SK-MEL-5 (cell line): ENCODE data around the gene CORO6. TPM values are rescaled to one million over a fixed set of nuclear protein-coding genes. Genes with fewer than 3 reads are reported as not detected.

Experiments
- DNase-seq: peaks from one replicate; pipeline ENCODE4 v3.0.0-alpha.2; 2016; ENCODE audit warnings: low read depth, low spot score
- in situ Hi-C: cut with HindIII; loops from 2 replicates; pipeline ENCODE4 v1.10.0; 2016; ENCODE audit warnings: low sequenced_read_pairs, high pct_unique_total_duplicates, low pct_unique_long_range_greater_than_20kb
- total RNA-seq: library from RNA; depleted of rRNA; stranded (reverse); fragments of >200 nt; shearing (Covaris generic); gene quantifications from 2 replicates; pipeline ENCODE4 v1.2.3, GENCODE V29; 2014

The CORO6 gene
- total RNA-seq, 1 experiment from 2014 or later, result 0.13 TPM

GRCh38 chr17:29595943-29596774 lies 26.6 kb downstream of the CORO6 start:
- in situ Hi-C loops, result no loop called here
- no peak for DNase-seq

GRCh38 chr17:29595107-29595942 lies 27.4 kb downstream of the CORO6 start:
- no peak for DNase-seq

GRCh38 chr17:29594519-29595090 lies 28.1 kb downstream of the CORO6 start:
- no peak for DNase-seq
- in situ Hi-C loops, result no loop called here

More at GRCh38 chr17:29595107-29595942, 27.4 kb downstream of the CORO6 start:
- in situ Hi-C loops, result no loop called here

GRCh38 chr17:29593591-29594518 lies 28.9 kb downstream of the CORO6 start:
- in situ Hi-C loops, result no loop called here
- DNase-seq, result no peak

GRCh38 chr17:29592850-29593551 lies 29.7 kb downstream of the CORO6 start, which contains the start of gene ANKRD13B:
Gene ANKRD13B, plus strand, starts transcription at chr17:29593132. Its CDS starts 490 bp downstream, at chr17:29593622.
- DNase-seq, result peak; percentile 12
- in situ Hi-C loops, result no loop called here

GRCh38 chr17:29591737-29592608 lies 30.7 kb downstream of the CORO6 start:
- in situ Hi-C loops, result no loop called here
- DNase-seq, result peak; percentile 85

GRCh38 chr17:29591146-29591736 lies 31.5 kb downstream of the CORO6 start:
- DNase-seq, result no peak
- in situ Hi-C loops, result no loop called here

- DNase-seq, result peak; percentile 21
- in situ Hi-C loops, result no loop called here
Measured at GRCh38 chr17:29590411-29591145, 32.1 kb downstream of the CORO6 start.

GRCh38 chr17:29589524-29590410 lies 32.9 kb downstream of the CORO6 start, which contains the start of gene GIT1:
Gene GIT1, minus strand, starts transcription at chr17:29589648. Its CDS starts 270 bp downstream, at chr17:29589378.
- DNase-seq, result peak; percentile 79
- in situ Hi-C loops, result no loop called here

- peak; percentile 4 for DNase-seq
- in situ Hi-C loops, result no loop called here
Measured at GRCh38 chr17:29588562-29589411, 33.9 kb downstream of the CORO6 start.

GRCh38 chr17:29588017-29588561 lies 34.6 kb downstream of the CORO6 start:
- DNase-seq, result no peak
- in situ Hi-C loops, result no loop called here

- DNase-seq, result no peak
- in situ Hi-C loops, result no loop called here
Measured at GRCh38 chr17:29587591-29587990, 35.1 kb downstream of the CORO6 start.
